ENCODE results near the gene GNAI3.

GRCh38 chr1:109521002-109521951 is 27.1 kb upstream of the GNAI3 start:
- no peak for TF ChIP-seq NR3C1 (IDR thresholded peaks at IDR 0.05)
- TF ChIP-seq KDM1A (IDR thresholded peaks at IDR 0.05; ENCODE audit: low read depth) = no peak

Data from A549 (cell line).